Measurements from ENCODE around the gene ZNF41.

ZNF41 gene

GRCh38 chrX:47448165-47448806 lies 34.7 kb downstream of the ZNF41 start:
- Histone ChIP-seq H3K27ac (ENCODE audit: low read length) (no peak overlapping the region), H3K9ac (ENCODE audit: low read length) (no peak overlapping the region), H3K4me1 (ENCODE audit: control insufficient read depth, low read depth, low read length) (no peaks in the 10 kb centered on the region), H3K9me3 (ENCODE audit: control insufficient read depth, low read depth, low read length) (peaks cover 49% of the 10 kb centered on the region), H3K4me3 (ENCODE audit: low read length) (no peak overlapping the region), H3K27me3 (ENCODE audit: control insufficient read depth, insufficient read depth, low read length) (no peaks in the 10 kb centered on the region), H3K36me3 (ENCODE audit: control insufficient read depth, low read depth, low read length) (no peaks in the 10 kb centered on the region)

GRCh38 chrX:47447607-47448006 lies 35.4 kb downstream of the ZNF41 start:
- Histone ChIP-seq H3K27me3 (ENCODE audit: control insufficient read depth, insufficient read depth, low read length) (no peaks in the 10 kb centered on the region), H3K4me1 (ENCODE audit: control insufficient read depth, low read depth, low read length) (no peaks in the 10 kb centered on the region), H3K4me3 (ENCODE audit: low read length) (no peak overlapping the region), H3K9me3 (ENCODE audit: control insufficient read depth, low read depth, low read length) (peaks cover 48% of the 10 kb centered on the region), H3K9ac (ENCODE audit: low read length) (no peak overlapping the region), H3K36me3 (ENCODE audit: control insufficient read depth, low read depth, low read length) (no peaks in the 10 kb centered on the region), H3K27ac (ENCODE audit: low read length) (no peak overlapping the region)

- peaks cover 48% of the 10 kb centered on the region for H3K9me3 ChIP-seq (ENCODE audit: control insufficient read depth, low read depth, low read length)
- H3K9ac ChIP-seq (ENCODE audit: low read length), result no peak overlapping the region
- no peak overlapping the region for H3K4me3 ChIP-seq (ENCODE audit: low read length)
- no peak overlapping the region for H3K27ac ChIP-seq (ENCODE audit: low read length)
- H3K4me1 ChIP-seq (ENCODE audit: control insufficient read depth, low read depth, low read length), result no peaks in the 10 kb centered on the region
- H3K27me3 ChIP-seq (ENCODE audit: control insufficient read depth, insufficient read depth, low read length), result no peaks in the 10 kb centered on the region
- H3K36me3 ChIP-seq (ENCODE audit: control insufficient read depth, low read depth, low read length), result no peaks in the 10 kb centered on the region
These were observed 36.1 kb downstream of the ZNF41 start for GRCh38 chrX:47446971-47447370.

- H3K9ac ChIP-seq (ENCODE audit: low read length), result no peak overlapping the region
- H3K27ac ChIP-seq (ENCODE audit: low read length), result no peak overlapping the region
- H3K27me3 ChIP-seq (ENCODE audit: control insufficient read depth, insufficient read depth, low read length), result no peaks in the 10 kb centered on the region
- H3K36me3 ChIP-seq (ENCODE audit: control insufficient read depth, low read depth, low read length), result no peaks in the 10 kb centered on the region
- H3K4me1 ChIP-seq (ENCODE audit: control insufficient read depth, low read depth, low read length), result no peaks in the 10 kb centered on the region
- H3K4me3 ChIP-seq (ENCODE audit: low read length), result no peak overlapping the region
- H3K9me3 ChIP-seq (ENCODE audit: control insufficient read depth, low read depth, low read length), result peaks cover 48% of the 10 kb centered on the region
These were observed 36.6 kb downstream of the ZNF41 start for GRCh38 chrX:47446431-47446830.

- Histone ChIP-seq H3K4me3 (ENCODE audit: low read length) (no peak overlapping the region), H3K9me3 (ENCODE audit: control insufficient read depth, low read depth, low read length) (no peaks in the 10 kb centered on the region), H3K27ac (ENCODE audit: low read length) (no peak overlapping the region), H3K9ac (ENCODE audit: low read length) (no peak overlapping the region), H3K27me3 (ENCODE audit: control insufficient read depth, insufficient read depth, low read length) (no peaks in the 10 kb centered on the region), H3K4me1 (ENCODE audit: control insufficient read depth, low read depth, low read length) (no peaks in the 10 kb centered on the region), H3K36me3 (ENCODE audit: control insufficient read depth, low read depth, low read length) (no peaks in the 10 kb centered on the region)
These were observed 52.1 kb downstream of the ZNF41 start for GRCh38 chrX:47430925-47431324.

GRCh38 chrX:47422444-47422843 lies 60.6 kb downstream of the ZNF41 start:
- Histone ChIP-seq H3K9ac (ENCODE audit: low read length) (no peak overlapping the region), H3K4me1 (ENCODE audit: control insufficient read depth, low read depth, low read length) (no peaks in the 10 kb centered on the region), H3K36me3 (ENCODE audit: control insufficient read depth, low read depth, low read length) (no peaks in the 10 kb centered on the region), H3K9me3 (ENCODE audit: control insufficient read depth, low read depth, low read length) (peaks cover 8% of the 10 kb centered on the region), H3K27ac (ENCODE audit: low read length) (no peak overlapping the region), H3K27me3 (ENCODE audit: control insufficient read depth, insufficient read depth, low read length) (no peaks in the 10 kb centered on the region), H3K4me3 (ENCODE audit: low read length) (no peak overlapping the region)

GRCh38 chrX:47420962-47421361 lies 62.1 kb downstream of the ZNF41 start:
- Histone ChIP-seq H3K27me3 (ENCODE audit: control insufficient read depth, insufficient read depth, low read length) (no peaks in the 10 kb centered on the region), H3K9ac (ENCODE audit: low read length) (no peak overlapping the region), H3K9me3 (ENCODE audit: control insufficient read depth, low read depth, low read length) (peaks cover 12% of the 10 kb centered on the region), H3K4me3 (ENCODE audit: low read length) (no peak overlapping the region), H3K4me1 (ENCODE audit: control insufficient read depth, low read depth, low read length) (no peaks in the 10 kb centered on the region), H3K36me3 (ENCODE audit: control insufficient read depth, low read depth, low read length) (no peaks in the 10 kb centered on the region), H3K27ac (ENCODE audit: low read length) (no peak overlapping the region)

- Histone ChIP-seq H3K4me3 (ENCODE audit: low read length) (no peak overlapping the region), H3K27me3 (ENCODE audit: control insufficient read depth, insufficient read depth, low read length) (no peaks in the 10 kb centered on the region), H3K27ac (ENCODE audit: low read length) (no peak overlapping the region), H3K36me3 (ENCODE audit: control insufficient read depth, low read depth, low read length) (no peaks in the 10 kb centered on the region), H3K9me3 (ENCODE audit: control insufficient read depth, low read depth, low read length) (peaks cover 16% of the 10 kb centered on the region), H3K9ac (ENCODE audit: low read length) (no peak overlapping the region), H3K4me1 (ENCODE audit: control insufficient read depth, low read depth, low read length) (no peaks in the 10 kb centered on the region)
These were observed 62.8 kb downstream of the ZNF41 start for GRCh38 chrX:47420265-47420664.

- Histone ChIP-seq H3K27ac (ENCODE audit: low read length) (no peak overlapping the region), H3K27me3 (ENCODE audit: control insufficient read depth, insufficient read depth, low read length) (no peaks in the 10 kb centered on the region), H3K9me3 (ENCODE audit: control insufficient read depth, low read depth, low read length) (peaks cover 42% of the 10 kb centered on the region), H3K4me3 (ENCODE audit: low read length) (no peak overlapping the region), H3K4me1 (ENCODE audit: control insufficient read depth, low read depth, low read length) (no peaks in the 10 kb centered on the region), H3K36me3 (ENCODE audit: control insufficient read depth, low read depth, low read length) (no peaks in the 10 kb centered on the region), H3K9ac (ENCODE audit: low read length) (no peak overlapping the region)
These were observed 69.8 kb downstream of the ZNF41 start for GRCh38 chrX:47413179-47413594.

All from iPS-18a (cell line).